OCI-LY3 (cell line): ENCODE measurements around the gene MLH3.

Experiments used
- H2AFZ ChIP-seq: fragments of 200-600, 300-600 bp; shearing (Covaris generic); 2 replicates; pipeline ENCODE4 v1.6.0; 2014; ENCODE audit warnings: antibody characterized with exemption, low read depth, low read length
- H3K27ac ChIP-seq: fragments of 200-600, 300-600 bp; sonication (generic); 2 replicates; pipeline ENCODE4 v1.5.1; 2014; ENCODE audit warnings: mild to moderate bottlenecking, low read length, moderate library complexity, mixed read lengths
- H3K27me3 ChIP-seq: fragments of 200-600, 300-600 bp; sonication (generic); 2 replicates; pipeline ENCODE4 v1.6.1; 2014; ENCODE audit warnings: low read depth, low read length, mixed read lengths
- H3K36me3 ChIP-seq: fragments of 200-600, 300-600 bp; sonication (generic); replicated peaks from 2 replicates; pipeline ENCODE3; 2014; ENCODE audit warnings: low read depth, low read length, mixed read lengths
- H3K4me1 ChIP-seq: fragments of 300-600, 200-600 bp; sonication (generic); 2 replicates; pipeline ENCODE4 v1.6.1; 2014; ENCODE audit warnings: low read length, mixed read lengths
- H3K4me2 ChIP-seq: fragments of 200-600, 300-600 bp; sonication (generic); 2 replicates; pipeline ENCODE4 v1.6.1; 2014; ENCODE audit warnings: low read length, mixed read lengths
- H3K4me3 ChIP-seq: fragments of 300-600, 200-600 bp; sonication (generic); 2 replicates; pipeline ENCODE4 v1.5.1; 2014; ENCODE audit warnings: antibody characterized with exemption, mild to moderate bottlenecking, low read length, moderate library complexity
- H3K79me2 ChIP-seq: fragments of 300-600, 200-600 bp; shearing (Covaris generic); 2 replicates; pipeline ENCODE4 v1.6.1; 2014; ENCODE audit warnings: mild to moderate bottlenecking, low read length, mixed read lengths
- H3K9ac ChIP-seq: fragments of 300-600, 200-600 bp; shearing (Covaris generic); 2 replicates; pipeline ENCODE4 v1.6.0; 2014; ENCODE audit warnings: mild to moderate bottlenecking, low read length, moderate library complexity
- H3K9me3 ChIP-seq: fragments of 200-600, 300-600 bp; shearing (Covaris generic); 2 replicates; pipeline ENCODE4 v1.6.1; 2014; ENCODE audit warnings: low read length, mixed read lengths; ENCODE audit not compliant: insufficient read depth
- H4K20me1 ChIP-seq: fragments of 200-600, 300-600 bp; sonication (generic); 2 replicates; pipeline ENCODE4 v1.6.1; 2016; ENCODE audit warnings: low read length, mixed read lengths; ENCODE audit not compliant: insufficient read depth
- CTCF ChIP-seq: fragments of 200-600, 300-600 bp; sonication (generic); IDR thresholded peaks from 2 replicates; pipeline ENCODE4 v1.5.1; 2014; ENCODE audit warnings: antibody characterized with exemption, low read length, low read depth
- EZH2phosphoT487 ChIP-seq: fragments of 200-600 bp; shearing (Covaris generic); IDR thresholded peaks from 2 replicates; pipeline ENCODE4 v1.6.1; 2018; ENCODE audit warnings: antibody characterized with exemption, mixed run types, low read depth

The MLH3 gene

DNA sequence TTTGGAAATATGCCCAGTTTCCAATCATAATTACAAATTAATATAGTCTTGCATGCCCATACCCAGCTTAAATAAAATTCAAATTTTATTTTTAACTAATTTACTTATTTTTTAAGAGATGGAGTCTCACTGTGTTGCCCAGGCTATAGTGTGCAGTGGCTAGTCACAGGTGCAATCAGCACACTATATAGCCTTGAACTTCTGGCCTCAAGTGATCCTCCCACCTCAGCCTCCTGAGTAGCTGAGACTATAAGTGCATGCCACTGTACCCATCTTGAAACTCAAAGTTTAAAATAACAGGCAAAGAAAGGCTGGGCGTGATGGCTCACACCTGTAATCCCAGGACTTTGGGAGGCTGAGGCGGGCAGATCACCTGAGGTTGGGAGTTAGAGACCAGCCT lies 10.3 kb downstream of the MLH3 start:
- H3K4me3 ChIP-seq = no peak overlapping the region
- no peaks in the 10 kb centered on the region for H3K27me3 ChIP-seq
- H3K4me2 ChIP-seq = no peak overlapping the region
- no peaks in the 10 kb centered on the region for H3K9me3 ChIP-seq
- peaks cover 21% of the 10 kb centered on the region for H3K79me2 ChIP-seq
- H2AFZ ChIP-seq = no peak overlapping the region
- no peak overlapping the region for H3K9ac ChIP-seq
- no peak overlapping the region for H3K27ac ChIP-seq
- H3K4me1 ChIP-seq = peaks cover 16% of the 10 kb centered on the region
- peaks cover 28% of the 10 kb centered on the region for H3K36me3 ChIP-seq
- no peaks in the 10 kb centered on the region; the same call in 1 of the 2 replicates for H4K20me1 ChIP-seq
- TF ChIP-seq EZH2phosphoT487 = no peak

GRCh38 chr14:75040507-75040906 lies 10.8 kb downstream of the MLH3 start:
- H3K9ac ChIP-seq = no peak overlapping the region
- no peak overlapping the region for H3K27ac ChIP-seq
- no peaks in the 10 kb centered on the region for H3K27me3 ChIP-seq
- H3K36me3 ChIP-seq = peaks cover 31% of the 10 kb centered on the region
- H2AFZ ChIP-seq = no peak overlapping the region
- no peak overlapping the region for H3K4me2 ChIP-seq
- no peaks in the 10 kb centered on the region for H3K9me3 ChIP-seq
- H4K20me1 ChIP-seq = no peaks in the 10 kb centered on the region; the same call in 1 of the 2 replicates
- H3K79me2 ChIP-seq = peaks cover 17% of the 10 kb centered on the region
- no peak overlapping the region for H3K4me3 ChIP-seq
- peaks cover 16% of the 10 kb centered on the region for H3K4me1 ChIP-seq
- no peak for TF ChIP-seq CTCF
- TF ChIP-seq EZH2phosphoT487 = no peak

- Histone ChIP-seq H3K4me2 (no peak overlapping the region), H3K9ac (no peak overlapping the region), H3K4me1 (no peaks in the 10 kb centered on the region), H4K20me1 (no peaks in the 10 kb centered on the region), H3K27ac (no peak overlapping the region), H3K9me3 (no peaks in the 10 kb centered on the region), H3K27me3 (no peaks in the 10 kb centered on the region), H3K4me3 (no peak overlapping the region), H3K79me2 (no peaks in the 10 kb centered on the region), H3K36me3 (peaks cover 45% of the 10 kb centered on the region), H2AFZ (no peak overlapping the region)
- TF ChIP-seq CTCF = no peak
- TF ChIP-seq EZH2phosphoT487 = no peak
These were observed 18.3 kb downstream of the MLH3 start for GRCh38 chr14:75032939-75033338.

- Histone ChIP-seq H3K36me3 (peaks cover 41% of the 10 kb centered on the region), H2AFZ (no peak overlapping the region), H3K79me2 (no peaks in the 10 kb centered on the region), H3K9me3 (no peaks in the 10 kb centered on the region), H3K4me3 (no peak overlapping the region), H3K4me1 (no peaks in the 10 kb centered on the region), H4K20me1 (no peaks in the 10 kb centered on the region), H3K4me2 (no peak overlapping the region), H3K27ac (no peak overlapping the region), H3K9ac (no peak overlapping the region), H3K27me3 (no peaks in the 10 kb centered on the region)
- TF ChIP-seq EZH2phosphoT487 (no peak), CTCF (no peak)
These were observed 21.1 kb downstream of the MLH3 start for GRCh38 chr14:75030147-75030546.

GRCh38 chr14:75025876-75026275 lies 25.4 kb downstream of the MLH3 start:
- Histone ChIP-seq H3K4me2 (no peak overlapping the region), H3K4me1 (no peaks in the 10 kb centered on the region), H3K27me3 (no peaks in the 10 kb centered on the region), H3K79me2 (no peaks in the 10 kb centered on the region), H3K9ac (no peak overlapping the region), H3K4me3 (no peak overlapping the region), H2AFZ (no peak overlapping the region), H3K36me3 (peaks cover 32% of the 10 kb centered on the region), H4K20me1 (no peaks in the 10 kb centered on the region), H3K27ac (no peak overlapping the region), H3K9me3 (no peaks in the 10 kb centered on the region)
- no peak for TF ChIP-seq CTCF
- no peak for TF ChIP-seq EZH2phosphoT487
